Colon (tissue), 2 donors: Measurements from ENCODE around the gene MYO18A.

Source experiments
- FAIRE-seq: peaks from 2 replicates; lab custom pipeline; 2012; peaks lifted over from hg19 to GRCh38; lab: Jason Lieb, UNC
- donor health status: control.
- donor health status: control.

The MYO18A gene

DNA sequence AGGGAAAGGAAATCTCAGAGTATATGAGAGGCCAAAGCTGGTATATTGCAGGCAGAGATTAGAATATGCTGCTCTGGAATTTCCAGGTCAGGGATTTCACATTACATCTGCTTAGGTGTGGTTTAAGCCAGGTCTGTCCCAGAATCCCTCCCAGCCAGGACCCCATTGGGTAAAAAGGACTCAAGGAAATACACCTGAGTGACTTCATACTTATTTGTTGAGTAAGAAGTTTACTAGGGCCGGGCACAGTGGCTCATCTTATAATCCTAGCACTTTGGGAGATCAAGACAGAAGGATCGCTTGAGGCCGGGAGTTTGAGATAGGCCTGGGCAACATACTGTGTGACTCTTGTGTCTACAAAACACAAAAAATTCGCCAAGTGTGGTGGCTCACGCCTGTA is 130.0 kb downstream of the MYO18A start:
- no peak for FAIRE-seq

GRCh38 chr17:29049541-29050145 is 130.6 kb downstream of the MYO18A start:
- FAIRE-seq = no peak

DNA sequence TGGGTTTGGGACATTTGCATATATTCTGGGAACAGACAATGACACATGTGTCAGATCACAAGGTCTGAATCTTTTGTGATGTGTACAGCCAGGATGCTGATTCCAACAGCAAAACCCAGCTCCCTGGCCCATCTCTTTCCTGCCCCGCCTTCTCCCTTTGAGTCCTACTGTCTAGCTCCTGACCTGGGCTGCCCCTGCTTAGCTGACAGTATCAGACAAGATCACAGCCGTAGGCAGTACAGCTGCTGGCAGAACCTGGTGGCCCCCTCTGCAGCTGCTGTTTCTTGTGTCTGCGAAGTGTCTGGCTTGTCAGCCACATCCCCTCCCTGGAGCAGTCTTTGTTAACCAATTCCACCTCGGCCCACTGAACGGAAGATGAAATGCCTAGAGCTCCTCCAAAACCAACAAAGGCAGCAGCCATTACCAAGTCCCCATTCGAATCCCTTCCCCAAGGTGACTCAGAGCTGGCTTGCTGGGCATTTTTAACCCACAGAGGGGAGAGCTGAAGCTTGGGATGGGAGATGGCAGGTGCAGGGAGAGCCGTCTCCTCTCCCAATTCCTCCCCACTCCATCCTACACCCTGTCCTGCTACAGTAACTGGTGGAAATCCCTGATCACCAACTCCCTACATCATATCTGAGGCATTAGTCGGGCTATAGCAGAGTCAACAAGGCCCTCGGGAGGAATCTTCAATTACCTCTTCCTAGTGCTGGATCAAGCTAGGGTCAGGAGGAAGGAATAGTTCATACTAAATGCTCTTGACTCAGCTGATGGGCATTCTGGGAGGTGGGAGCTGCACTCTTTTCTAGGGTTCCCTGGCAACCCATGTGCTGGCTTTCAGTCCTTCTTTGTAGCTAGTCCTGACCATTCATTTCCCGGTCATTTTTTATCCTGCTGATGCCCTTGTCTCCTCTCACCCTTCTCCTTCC is 131.5 kb downstream of the MYO18A start:
- FAIRE-seq = no peak

GRCh38 chr17:29046473-29046839 is 133.7 kb downstream of the MYO18A start:
- no peak for FAIRE-seq

DNA sequence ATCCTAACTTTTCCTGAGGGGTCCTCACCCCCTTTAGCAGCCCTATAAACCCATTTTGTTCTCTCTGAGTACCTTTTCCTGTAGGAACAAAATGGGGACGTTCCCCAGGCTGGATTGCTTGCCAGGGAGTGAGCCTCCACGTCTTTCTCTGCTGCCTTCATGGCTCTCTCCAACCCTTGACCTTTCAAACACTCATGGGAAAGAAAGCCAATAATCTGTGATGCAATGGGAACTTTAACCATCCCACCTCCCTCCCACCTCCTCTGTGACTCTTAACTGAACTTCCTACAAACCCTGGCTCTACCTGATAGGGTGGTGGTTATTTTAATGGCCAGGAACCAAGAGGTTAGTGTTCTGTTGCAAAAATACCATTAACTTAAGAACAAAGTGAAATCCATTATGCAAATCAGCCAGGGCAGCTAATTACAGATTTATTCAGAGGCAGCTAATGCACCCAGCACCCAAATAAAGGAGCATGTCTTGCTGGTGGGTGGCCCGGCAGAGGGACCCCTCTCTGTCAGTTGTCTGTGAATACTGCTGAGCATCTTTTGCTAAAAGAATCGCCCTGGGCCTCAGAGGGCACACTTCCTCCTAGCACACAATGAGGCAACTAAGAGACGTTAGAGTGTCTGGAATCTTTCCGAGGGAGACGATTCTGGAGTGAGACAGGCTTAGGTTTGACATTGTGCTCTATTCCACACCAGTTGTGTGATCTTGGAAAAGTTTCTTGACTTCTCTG is 134.3 kb downstream of the MYO18A start:
- no peak for FAIRE-seq

DNA sequence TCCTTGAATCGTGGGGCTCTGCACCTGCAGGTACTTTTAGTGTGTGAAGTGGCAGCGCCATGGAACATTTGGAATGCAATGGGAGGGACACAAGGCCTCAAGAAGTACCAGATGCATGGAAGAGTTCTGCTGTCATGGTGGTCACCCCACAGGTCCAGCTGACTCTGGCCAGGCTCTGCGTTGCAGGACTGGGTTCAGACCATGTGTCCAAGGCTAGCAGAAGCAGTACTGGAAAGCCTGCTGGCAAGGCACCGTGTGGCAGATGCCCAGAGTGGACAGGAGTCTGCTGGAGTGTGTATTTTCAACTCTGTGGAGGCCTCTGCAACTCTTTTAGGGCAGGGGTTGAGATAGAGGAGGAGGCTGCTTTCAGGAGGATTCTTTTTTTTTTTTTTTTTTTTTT is 135.2 kb downstream of the MYO18A start:
- FAIRE-seq = no peak

- FAIRE-seq = no peak
These were observed 136.6 kb downstream of the MYO18A start for GRCh38 chr17:29043539-29044145.

GRCh38 chr17:29042679-29043538 is 137.3 kb downstream of the MYO18A start, which contains the start of gene PIPOX:
PIPOX (plus strand) TSS chr17:29043141; CDS start chr17:29043226, 85 bp downstream.
- no peak for FAIRE-seq

DNA sequence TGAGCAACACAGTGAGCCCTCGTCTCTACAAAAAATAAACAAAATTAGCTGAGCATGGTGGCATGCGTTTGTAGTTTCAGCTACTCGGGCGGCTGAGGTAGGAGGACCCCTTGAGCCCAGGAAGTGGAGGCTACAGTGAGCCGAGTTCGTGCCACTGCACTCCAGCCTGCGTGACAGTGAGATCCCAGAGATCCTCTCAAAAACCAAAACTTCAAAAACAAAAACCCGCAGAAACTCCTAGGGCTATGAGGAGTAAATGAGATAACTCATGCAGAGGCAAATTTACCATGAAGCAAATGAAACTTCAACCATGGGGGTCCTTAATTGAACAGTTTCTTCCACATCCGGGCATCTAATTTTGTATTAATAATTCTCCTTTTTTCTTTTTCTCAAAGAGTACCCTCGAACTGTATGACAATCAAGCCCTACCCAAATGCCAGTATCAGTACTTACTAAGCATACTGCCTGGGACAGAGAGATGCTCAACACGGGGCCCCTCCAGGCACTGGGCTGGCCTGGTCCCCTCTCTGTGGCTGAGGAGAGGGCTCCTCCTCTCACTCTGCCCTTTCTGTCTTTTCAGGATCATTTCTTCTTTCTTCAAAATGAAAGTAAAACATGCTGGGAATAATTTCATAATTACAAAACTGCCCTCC is 138.0 kb downstream of the MYO18A start:
- FAIRE-seq = no peak

GRCh38 chr17:29041571-29041970 is 138.6 kb downstream of the MYO18A start:
- FAIRE-seq = no peak

DNA sequence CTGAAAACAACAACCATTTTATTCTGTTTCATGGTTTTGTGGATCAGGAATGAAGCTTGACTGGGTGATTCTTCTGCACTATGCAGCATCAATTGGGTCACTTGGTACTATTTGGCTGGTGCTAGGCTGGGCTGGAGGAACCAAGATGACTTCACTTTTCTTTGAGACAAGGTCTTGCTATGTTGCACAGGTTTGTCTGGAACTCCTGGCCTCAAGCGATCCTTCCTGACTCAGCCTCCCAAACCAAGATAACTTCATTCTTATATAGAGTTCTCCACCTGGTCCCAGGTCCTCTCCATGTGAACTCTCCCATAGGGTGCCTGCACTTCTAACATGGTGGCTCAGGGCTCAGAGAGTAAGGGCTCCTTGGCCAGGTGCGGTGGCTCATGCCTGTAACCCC is 139.1 kb downstream of the MYO18A start:
- FAIRE-seq = no peak

DNA sequence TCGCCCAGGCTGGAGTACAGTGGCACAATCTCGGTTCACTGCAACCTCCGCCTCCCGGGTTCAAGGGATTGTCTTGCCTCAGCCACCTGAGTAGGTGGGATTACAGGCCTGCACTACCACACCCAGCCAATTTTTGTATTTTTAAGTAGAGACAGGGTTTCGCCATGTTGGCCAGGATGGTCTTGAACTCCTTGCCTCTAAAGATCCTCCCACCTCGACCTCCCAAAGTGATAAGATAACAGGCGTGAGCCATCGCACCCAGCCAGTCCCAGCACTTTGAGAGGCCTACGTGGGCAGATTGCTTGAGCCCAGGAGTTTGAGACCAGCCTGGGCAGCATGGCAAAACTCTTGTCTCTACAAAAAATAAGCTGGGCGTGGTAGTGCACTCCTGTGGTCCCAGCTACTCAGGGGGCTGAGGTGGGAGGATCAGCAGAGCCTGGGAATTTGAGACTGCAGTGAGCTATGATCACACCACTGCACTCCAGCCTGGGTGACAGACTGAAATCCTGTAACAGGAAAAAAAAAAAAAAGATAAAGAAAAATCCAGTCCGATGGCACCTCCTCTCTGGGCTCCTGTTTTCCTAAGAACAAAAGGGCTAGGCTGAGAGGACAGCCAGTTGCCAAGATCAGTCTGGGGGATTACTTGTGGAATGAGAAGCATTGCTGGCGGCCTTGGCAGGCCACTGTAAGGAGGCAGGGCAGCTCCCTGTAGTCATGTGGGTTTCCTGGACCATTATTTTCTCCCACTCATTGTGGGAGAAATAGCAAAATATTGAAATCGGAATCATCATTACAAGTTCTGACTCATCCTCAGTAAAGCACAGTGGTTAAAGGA is 140.2 kb downstream of the MYO18A start:
- FAIRE-seq = no peak

DNA sequence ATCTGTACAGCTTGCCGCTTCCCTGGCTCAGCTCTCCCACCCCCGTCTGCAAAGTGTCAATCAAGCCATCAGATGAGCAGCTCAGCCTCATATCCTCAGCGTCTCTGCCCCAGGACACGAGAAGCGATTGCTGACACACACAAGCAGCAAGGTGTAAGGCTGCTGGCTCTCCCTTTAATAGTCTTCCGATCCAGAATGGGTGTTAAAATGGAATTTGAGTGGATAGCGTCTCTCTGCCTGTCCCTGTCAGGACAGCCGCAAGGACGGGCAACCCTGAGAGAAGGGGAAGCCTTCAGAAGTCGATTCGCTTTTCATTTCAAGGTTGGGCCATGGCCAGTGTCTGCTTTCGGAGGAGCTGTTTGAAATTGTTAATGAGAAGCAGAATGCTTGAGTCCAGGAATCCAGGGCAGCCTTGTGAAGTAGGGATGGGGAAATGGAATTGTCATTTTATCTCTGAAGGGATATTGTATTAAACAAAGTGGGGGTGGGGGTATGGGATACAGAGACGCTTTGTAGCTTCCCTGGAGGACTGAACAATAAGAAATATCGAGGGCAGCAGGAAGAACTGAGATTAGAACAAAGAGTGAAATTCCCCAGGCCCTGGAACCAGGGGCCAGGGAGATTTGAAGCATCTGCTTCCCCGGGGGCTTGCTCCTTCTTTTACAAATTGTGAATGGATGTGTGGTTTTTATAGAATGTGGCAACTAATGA is 142.0 kb downstream of the MYO18A start:
- FAIRE-seq = no peak

DNA sequence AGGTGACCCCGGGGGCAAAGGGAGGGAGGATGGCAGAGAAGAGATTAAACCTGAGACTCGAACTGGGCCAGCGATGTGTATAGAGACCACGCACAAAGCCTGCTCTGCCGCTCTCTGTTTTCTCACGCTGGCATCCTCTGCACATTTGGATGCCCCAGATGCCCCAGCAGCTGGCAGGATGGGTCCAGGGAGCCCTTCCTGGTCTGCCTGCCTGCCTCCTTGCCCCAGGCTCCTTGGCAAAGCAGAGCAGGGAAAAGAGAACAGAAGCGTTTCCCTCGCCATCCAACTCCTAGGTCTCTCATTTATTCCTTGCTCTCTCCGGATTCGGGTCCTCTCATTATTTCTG is 142.5 kb downstream of the MYO18A start:
- no peak for FAIRE-seq

GRCh38 chr17:29036584-29036983 is 143.6 kb downstream of the MYO18A start:
- FAIRE-seq = no peak

DNA sequence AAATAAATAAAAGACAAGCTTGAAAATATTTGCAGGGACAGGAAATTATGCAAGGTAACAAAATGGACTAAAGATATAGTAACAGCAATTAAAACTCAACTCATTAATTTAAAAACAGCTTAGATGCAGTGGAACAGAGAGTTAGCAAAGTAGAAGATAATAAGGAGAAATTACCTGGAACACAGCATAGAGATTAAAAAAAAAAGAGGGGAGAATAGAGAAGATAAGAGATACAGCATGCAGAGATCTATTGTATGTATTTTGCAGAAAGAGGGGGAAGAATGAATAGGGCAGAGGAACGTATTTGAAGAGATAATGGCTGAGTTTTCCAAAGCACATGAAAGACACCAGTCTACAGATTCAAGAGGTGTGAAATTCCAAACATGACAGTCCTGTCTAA is 145.7 kb downstream of the MYO18A start:
- FAIRE-seq = no peak

DNA sequence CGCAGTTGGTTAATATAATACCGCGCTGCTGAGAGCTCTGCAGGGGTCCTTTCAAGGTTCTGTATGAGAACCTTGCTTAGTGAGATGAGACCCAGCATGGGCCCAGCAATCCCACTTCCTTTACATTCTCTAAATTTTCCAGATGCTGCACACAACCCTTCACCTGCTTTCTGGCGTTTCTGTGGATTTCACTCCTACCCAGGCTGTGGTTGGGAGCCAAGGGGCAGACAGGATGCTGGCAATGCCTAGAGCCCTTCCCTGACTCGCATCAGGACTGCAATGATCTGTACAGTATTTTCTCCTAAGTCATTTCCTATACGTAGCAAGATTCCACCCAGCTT is 147.4 kb downstream of the MYO18A start:
- no peak for FAIRE-seq

DNA sequence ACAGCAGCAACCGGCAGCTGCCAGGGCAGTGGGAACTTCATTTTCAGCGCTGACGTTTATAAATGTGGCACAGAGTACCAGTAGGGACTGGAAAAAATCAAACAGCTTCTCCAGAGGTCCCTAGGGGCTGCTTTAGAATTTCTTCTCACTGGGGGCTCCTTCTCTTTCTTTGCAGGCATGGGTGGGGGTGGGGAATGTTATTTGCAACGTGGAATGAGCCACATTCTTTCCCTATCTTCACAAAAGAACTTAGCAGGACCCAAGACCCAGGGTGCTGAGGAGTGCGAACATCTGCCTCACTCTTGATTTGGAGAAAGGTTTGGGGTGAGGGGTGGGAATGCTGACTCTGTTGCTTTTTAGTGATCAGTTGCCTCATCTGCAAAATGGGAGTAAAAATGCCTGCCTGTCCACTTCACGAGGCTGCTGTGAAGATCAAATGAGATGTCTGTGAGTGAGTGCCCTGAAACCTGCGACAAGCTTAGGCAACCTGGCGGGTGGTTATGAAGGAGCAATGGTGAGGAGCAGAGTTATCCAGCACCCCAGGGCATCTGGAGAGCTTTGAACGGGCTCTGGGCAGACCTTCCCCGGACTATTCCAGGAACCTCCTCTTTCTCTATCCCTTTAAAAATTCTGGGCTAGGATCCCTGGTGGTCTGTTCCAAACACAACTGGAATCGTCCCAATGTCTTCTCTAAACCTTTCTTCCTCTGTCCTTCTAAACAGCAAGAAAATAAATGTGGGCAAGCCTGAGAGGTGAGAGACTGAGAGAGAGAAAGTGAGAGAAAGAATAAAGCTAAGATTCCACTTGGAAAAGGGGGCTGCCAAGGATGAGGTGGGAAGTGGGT is 148.0 kb downstream of the MYO18A start:
- no peak for FAIRE-seq

- FAIRE-seq = no peak
These were observed 148.7 kb downstream of the MYO18A start for GRCh38 chr17:29031488-29031887.
